H9 (cell line): ENCODE data around the gene EXOC2. TPM values are rescaled to one million over a fixed set of nuclear protein-coding genes. Genes with fewer than 3 reads are reported as not detected.

Experiments
- DNase-seq: peaks from one replicate; pipeline ENCODE4 v3.0.0-alpha.2; 2017
- H2AFZ ChIP-seq: one replicate; pipeline ENCODE4 v1.6.1; 2013; ENCODE audit warnings: mild to moderate bottlenecking, low read length, control low read depth, moderate library complexity
- H2AK5ac ChIP-seq: 2 replicates; pipeline ENCODE4 v1.6.1; 2013; ENCODE audit warnings: low read length, control low read depth, mixed read lengths; ENCODE audit not compliant: insufficient read length
- H2BK120ac ChIP-seq: one replicate; pipeline ENCODE4 v1.6.1; 2013; ENCODE audit warnings: low read depth, mild to moderate bottlenecking, low read length, control low read depth, inconsistent platforms; ENCODE audit not compliant: poor library complexity, severe bottlenecking
- H2BK12ac ChIP-seq: 2 replicates; pipeline ENCODE4 v1.6.1; 2013; ENCODE audit warnings: low read length, control low read depth, mixed read lengths, low read depth; ENCODE audit not compliant: insufficient read length
- H2BK15ac ChIP-seq: 2 replicates; pipeline ENCODE4 v1.6.1; 2013; ENCODE audit warnings: low read depth, low read length, control low read depth
- H2BK20ac ChIP-seq: one replicate; pipeline ENCODE4 v1.6.1; 2013; ENCODE audit warnings: low read depth, mild to moderate bottlenecking, low read length, control low read depth, inconsistent platforms; ENCODE audit not compliant: poor library complexity, severe bottlenecking
- H2BK5ac ChIP-seq: 2 replicates; pipeline ENCODE4 v1.6.1; 2013; ENCODE audit warnings: low read length, control low read depth, mixed read lengths; ENCODE audit not compliant: insufficient read length
- H3K14ac ChIP-seq: 2 replicates; pipeline ENCODE4 v1.6.1; 2013; ENCODE audit warnings: low read length, control low read depth; ENCODE audit not compliant: insufficient read depth
- H3K18ac ChIP-seq: 2 replicates; pipeline ENCODE4 v1.6.1; 2013; ENCODE audit warnings: low read depth, mild to moderate bottlenecking, mixed read lengths, low read length, control low read depth; ENCODE audit not compliant: insufficient read length
- H3K23ac ChIP-seq: 2 replicates; pipeline ENCODE4 v1.6.1; 2013; ENCODE audit warnings: low read length, control low read depth, mixed read lengths, low read depth; ENCODE audit not compliant: insufficient read length
- H3K23me2 ChIP-seq: 2 replicates; pipeline ENCODE4 v1.6.1; 2013; ENCODE audit warnings: low read depth, mild to moderate bottlenecking, mixed read lengths, low read length, control low read depth; ENCODE audit not compliant: insufficient read length, poor library complexity, severe bottlenecking
- H3K27ac ChIP-seq: 2 replicates; pipeline ENCODE4 v1.5.1; 2013; ENCODE audit warnings: low read length, control low read depth, mixed read lengths, low read depth; ENCODE audit not compliant: insufficient read length
- H3K27me3 ChIP-seq: 2 replicates; pipeline ENCODE4 v1.6.1; 2013; ENCODE audit warnings: low read length, control low read depth, inconsistent platforms; ENCODE audit not compliant: insufficient read depth
- H3K4ac ChIP-seq: 2 replicates; pipeline ENCODE4 v1.6.1; 2013; ENCODE audit warnings: low read depth, mild to moderate bottlenecking, control low read depth, inconsistent platforms, low read length, moderate library complexity
- H3K4me1 ChIP-seq: 2 replicates; pipeline ENCODE4 v1.6.1; 2013; ENCODE audit warnings: low read length, control low read depth, inconsistent platforms; ENCODE audit not compliant: insufficient read depth
- H3K4me2 ChIP-seq: 2 replicates; pipeline ENCODE4 v1.6.1; 2013; ENCODE audit warnings: low read length, control low read depth, mixed read lengths; ENCODE audit not compliant: insufficient read length, insufficient read depth
- H3K56ac ChIP-seq: 2 replicates; pipeline ENCODE4 v1.6.1; 2013; ENCODE audit warnings: low read depth, mild to moderate bottlenecking, mixed read lengths, low read length, control low read depth; ENCODE audit not compliant: insufficient read length
- H3K79me1 ChIP-seq: 2 replicates; pipeline ENCODE4 v1.6.1; 2013; ENCODE audit warnings: low read depth, mild to moderate bottlenecking, moderate library complexity, low read length, control low read depth, inconsistent platforms; ENCODE audit not compliant: insufficient read depth, poor library complexity, severe bottlenecking
- H3K79me2 ChIP-seq: 2 replicates; pipeline ENCODE4 v1.6.1; 2013; ENCODE audit warnings: low read length, control low read depth, inconsistent platforms; ENCODE audit not compliant: insufficient read depth
- H3K9ac ChIP-seq: 2 replicates; pipeline ENCODE4 v1.6.1; 2013; ENCODE audit warnings: low read length, control low read depth, mixed read lengths; ENCODE audit not compliant: insufficient read length; ENCODE audit errors: extremely low read depth
- H3K9me3 ChIP-seq: one replicate; pipeline ENCODE4 v1.6.1; 2013; ENCODE audit warnings: low read depth, low read length, inconsistent platforms; ENCODE audit not compliant: control insufficient read depth
- H3T11ph ChIP-seq: one replicate; pipeline ENCODE4 v1.6.1; 2013; ENCODE audit warnings: mild to moderate bottlenecking, low read length, control low read depth, inconsistent platforms
- H4K20me1 ChIP-seq: one replicate; pipeline ENCODE4 v1.6.1; 2013; ENCODE audit not compliant: control insufficient read depth, insufficient read length, insufficient read depth
- H4K5ac ChIP-seq: 2 replicates; pipeline ENCODE4 v1.6.1; 2013; ENCODE audit warnings: low read depth, mild to moderate bottlenecking, mixed read lengths, low read length, control low read depth; ENCODE audit not compliant: insufficient read length
- H4K8ac ChIP-seq: replicated peaks from 2 replicates; pipeline ENCODE4 v1.6.1; 2013; ENCODE audit warnings: low read length, control low read depth, mixed read lengths, low read depth; ENCODE audit not compliant: insufficient read length
- H4K91ac ChIP-seq: 2 replicates; pipeline ENCODE4 v1.6.1; 2013; ENCODE audit warnings: low read depth, mild to moderate bottlenecking, moderate library complexity, mixed read lengths, low read length, control low read depth; ENCODE audit not compliant: insufficient read length
- H3K27ac Mint-ChIP-seq, 3 experiments: 2 replicates in 2 of 3; 3 replicates in 1 of 3; pipeline ENCODE4 v1.8.0; 2020 to 2021; ENCODE audit warnings: mixed read lengths in 3 of 3, mild to moderate bottlenecking in 1 of 3, moderate library complexity in 1 of 3
- H3K27me3 Mint-ChIP-seq: 2 replicates; pipeline ENCODE4 v1.8.0; 2021; ENCODE audit warnings: low read depth, mild to moderate bottlenecking, moderate library complexity, mixed read lengths
- H3K36me3 Mint-ChIP-seq, 3 experiments: 2 replicates in 2 of 3; 3 replicates in 1 of 3; pipeline ENCODE4 v1.8.0; 2020 to 2021; ENCODE audit warnings: low read depth in 3 of 3, mixed read lengths in 3 of 3; ENCODE audit not compliant: insufficient read depth in 1 of 3
- H3K4me1 Mint-ChIP-seq, 2 experiments: 2 replicates each; pipeline ENCODE4 v1.8.0; 2020; ENCODE audit warnings: mixed read lengths in 2 of 2
- H3K4me3 Mint-ChIP-seq, 2 experiments: 2 replicates in 1 of 2; 3 replicates in 1 of 2; pipeline ENCODE4 v1.8.0; 2020 to 2021; ENCODE audit warnings: mild to moderate bottlenecking in 2 of 2, mixed read lengths in 2 of 2, moderate library complexity in 1 of 2
- H3K9me3 Mint-ChIP-seq, 2 experiments: 2 replicates in 1 of 2; 3 replicates in 1 of 2; pipeline ENCODE4 v1.8.0; 2020; ENCODE audit warnings: mild to moderate bottlenecking in 2 of 2, mixed read lengths in 2 of 2, moderate library complexity in 1 of 2
- CTCF ChIP-seq: fragments of 200-600 bp; sonication (generic); conservative IDR thresholded peaks from 3 replicates; pipeline ENCODE4 v1.8.0; 2021; ENCODE audit warnings: antibody characterized with exemption, mild to moderate bottlenecking
- WGBS: extraction: QIAGEN DNeasy Blood & Tissue Kit; methylation state at CpG from one replicate; pipeline ENCODE4 v1.1.7; 2013; ENCODE audit warnings: missing lambda C conversion rate, low lambda C conversion rate, mixed read lengths; ENCODE audit not compliant: insufficient read length; ENCODE audit errors: extremely low coverage; 5-methylcytosine and 5-hydroxymethylcytosine counted together
- total RNA-seq: library from RNA; stranded (reverse); gene quantifications from 2 replicates; pipeline ENCODE4 v1.2.1, GENCODE V29; 2021

The EXOC2 gene
- total RNA-seq, 1 experiment from 2014 or later = 29.9 TPM

GRCh38 chr6:453152-453551, 239.8 kb downstream of the EXOC2 start:
- Histone ChIP-seq H2BK120ac (no peak overlapping the region), H3K18ac (no peak overlapping the region), H4K20me1 (no peaks in the 10 kb centered on the region), H2BK15ac (no peak overlapping the region), H3K79me2 (no peaks in the 10 kb centered on the region), H3K27me3 (no peaks in the 10 kb centered on the region), H4K8ac (no peak overlapping the region), H3K23ac (no peak overlapping the region), H2BK5ac (no peak overlapping the region), H3K4ac (no peak overlapping the region), H4K91ac (no peak overlapping the region), H3K4me1 (no peaks in the 10 kb centered on the region; the same call in 1 of the 2 replicates), H2AK5ac (no peak overlapping the region), H3K14ac (no peak overlapping the region), H4K5ac (no peak overlapping the region), H3K79me1 (no peaks in the 10 kb centered on the region), H3K9ac (no peak overlapping the region), H3K27ac (no peak overlapping the region), H3T11ph (no peak overlapping the region), H3K56ac (no peak overlapping the region), H2BK20ac (no peak overlapping the region), H3K4me2 (no peak overlapping the region), H2BK12ac (no peak overlapping the region), H3K23me2 (no peaks in the 10 kb centered on the region), H3K9me3 (peaks cover 6% of the 10 kb centered on the region), H2AFZ (no peak overlapping the region)
- peaks cover 7 to 9% of the 10 kb centered on the region in 2 experiments for H3K4me1 Mint-ChIP-seq
- WGBS = no CpG with 5 or more reads among the region's 13 CpGs
- H3K27me3 Mint-ChIP-seq = no peaks in the 10 kb centered on the region
- no peak overlapping the region; a peak in 1 of 7 replicates for H3K27ac Mint-ChIP-seq
- peaks cover 3 to 21% (median 11%) of the 10 kb centered on the region in 3 experiments; a peak in 6 of 7 replicates for H3K36me3 Mint-ChIP-seq
- no peak overlapping the region for H3K4me3 Mint-ChIP-seq
- H3K9me3 Mint-ChIP-seq = peaks cover 23 to 29% of the 10 kb centered on the region in 2 experiments
- TF ChIP-seq CTCF = no peak
- DNase-seq = peak; percentile 29
